ENCODE data around the gene OR6Q1. TPM values are rescaled to one million over a fixed set of nuclear protein-coding genes. Genes with fewer than 3 reads are reported as not detected.

OR6Q1 gene
- total and polyA plus RNA-seq, 2 experiments from 2014 or later, result not detected

- no peaks in the 10 kb centered on the region for H3K27me3 Mint-ChIP-seq (ENCODE audit: insufficient read depth, low read depth, poor library complexity)
- H3K27me3 ChIP-seq (ENCODE audit: insufficient read depth), result no peaks in the 10 kb centered on the region
- H3K9me2 ChIP-seq (ENCODE audit: insufficient read depth), result 0 out of 2 replicates have a peak, but pooled peaks cover 11% of the 10 kb centered on the region
- no peaks in the 10 kb centered on the region; the same call in 1 of the 2 replicates for H3K4me1 ChIP-seq (ENCODE audit: insufficient read depth)
- H3K9me3 Mint-ChIP-seq, result no peaks in the 10 kb centered on the region
- H4K20me1 ChIP-seq (replicated peaks; ENCODE audit: insufficient read depth), result no peaks in the 10 kb centered on the region
- H2AFZ ChIP-seq, result no peak overlapping the region
- no peak for TF ChIP-seq EZH2phosphoT487 (IDR thresholded peaks at IDR 0.05; ENCODE audit: unreplicated experiment)
- TF ChIP-seq ZNF114 (CRISPR knock-in tag; IDR thresholded peaks at IDR 0.05), result no peak
- TF ChIP-seq JUNB (IDR thresholded peaks at IDR 0.05; ENCODE audit: unreplicated experiment), result no peak
- no peak for TF ChIP-seq CREB1 (CRISPR knock-in tag; IDR thresholded peaks at IDR 0.05; ENCODE audit: low read depth)
- no peak for TF ChIP-seq STAT1 (IDR thresholded peaks at IDR 0.05; ENCODE audit: unreplicated experiment)
- TF ChIP-seq, protein P1, sequence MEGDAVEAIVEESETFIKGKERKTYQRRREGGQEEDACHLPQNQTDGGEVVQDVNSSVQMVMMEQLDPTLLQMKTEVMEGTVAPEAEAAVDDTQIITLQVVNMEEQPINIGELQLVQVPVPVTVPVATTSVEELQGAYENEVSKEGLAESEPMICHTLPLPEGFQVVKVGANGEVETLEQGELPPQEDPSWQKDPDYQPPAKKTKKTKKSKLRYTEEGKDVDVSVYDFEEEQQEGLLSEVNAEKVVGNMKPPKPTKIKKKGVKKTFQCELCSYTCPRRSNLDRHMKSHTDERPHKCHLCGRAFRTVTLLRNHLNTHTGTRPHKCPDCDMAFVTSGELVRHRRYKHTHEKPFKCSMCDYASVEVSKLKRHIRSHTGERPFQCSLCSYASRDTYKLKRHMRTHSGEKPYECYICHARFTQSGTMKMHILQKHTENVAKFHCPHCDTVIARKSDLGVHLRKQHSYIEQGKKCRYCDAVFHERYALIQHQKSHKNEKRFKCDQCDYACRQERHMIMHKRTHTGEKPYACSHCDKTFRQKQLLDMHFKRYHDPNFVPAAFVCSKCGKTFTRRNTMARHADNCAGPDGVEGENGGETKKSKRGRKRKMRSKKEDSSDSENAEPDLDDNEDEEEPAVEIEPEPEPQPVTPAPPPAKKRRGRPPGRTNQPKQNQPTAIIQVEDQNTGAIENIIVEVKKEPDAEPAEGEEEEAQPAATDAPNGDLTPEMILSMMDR (conservative IDR thresholded peaks at IDR 0.05; ENCODE audit: low read depth in 2 of 2), result no peak
- TF ChIP-seq POLR2AphosphoS5 (IDR thresholded peaks at IDR 0.05; ENCODE audit: low read depth), result no peak
- no peak for TF ChIP-seq EZH2 (IDR thresholded peaks at IDR 0.05; ENCODE audit: low read depth, unreplicated experiment)
- no peak for TF ChIP-seq ZNF331 (CRISPR knock-in tag; IDR thresholded peaks at IDR 0.05; ENCODE audit: low read depth)
- TF ChIP-seq, protein P2, sequence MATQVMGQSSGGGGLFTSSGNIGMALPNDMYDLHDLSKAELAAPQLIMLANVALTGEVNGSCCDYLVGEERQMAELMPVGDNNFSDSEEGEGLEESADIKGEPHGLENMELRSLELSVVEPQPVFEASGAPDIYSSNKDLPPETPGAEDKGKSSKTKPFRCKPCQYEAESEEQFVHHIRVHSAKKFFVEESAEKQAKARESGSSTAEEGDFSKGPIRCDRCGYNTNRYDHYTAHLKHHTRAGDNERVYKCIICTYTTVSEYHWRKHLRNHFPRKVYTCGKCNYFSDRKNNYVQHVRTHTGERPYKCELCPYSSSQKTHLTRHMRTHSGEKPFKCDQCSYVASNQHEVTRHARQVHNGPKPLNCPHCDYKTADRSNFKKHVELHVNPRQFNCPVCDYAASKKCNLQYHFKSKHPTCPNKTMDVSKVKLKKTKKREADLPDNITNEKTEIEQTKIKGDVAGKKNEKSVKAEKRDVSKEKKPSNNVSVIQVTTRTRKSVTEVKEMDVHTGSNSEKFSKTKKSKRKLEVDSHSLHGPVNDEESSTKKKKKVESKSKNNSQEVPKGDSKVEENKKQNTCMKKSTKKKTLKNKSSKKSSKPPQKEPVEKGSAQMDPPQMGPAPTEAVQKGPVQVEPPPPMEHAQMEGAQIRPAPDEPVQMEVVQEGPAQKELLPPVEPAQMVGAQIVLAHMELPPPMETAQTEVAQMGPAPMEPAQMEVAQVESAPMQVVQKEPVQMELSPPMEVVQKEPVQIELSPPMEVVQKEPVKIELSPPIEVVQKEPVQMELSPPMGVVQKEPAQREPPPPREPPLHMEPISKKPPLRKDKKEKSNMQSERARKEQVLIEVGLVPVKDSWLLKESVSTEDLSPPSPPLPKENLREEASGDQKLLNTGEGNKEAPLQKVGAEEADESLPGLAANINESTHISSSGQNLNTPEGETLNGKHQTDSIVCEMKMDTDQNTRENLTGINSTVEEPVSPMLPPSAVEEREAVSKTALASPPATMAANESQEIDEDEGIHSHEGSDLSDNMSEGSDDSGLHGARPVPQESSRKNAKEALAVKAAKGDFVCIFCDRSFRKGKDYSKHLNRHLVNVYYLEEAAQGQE (IDR thresholded peaks at IDR 0.05; ENCODE audit: unreplicated experiment), result no peak
- ATAC-seq (no peak), DNase-seq (ENCODE audit: low spot score) (no peak)
- H3K79me2 ChIP-seq (replicated peaks; ENCODE audit: insufficient read depth), result no peaks in the 10 kb centered on the region
- no peaks in the 10 kb centered on the region for H3F3A ChIP-seq (replicated peaks; ENCODE audit: low read depth)
- peaks cover 12% of the 10 kb centered on the region for H3K4me1 Mint-ChIP-seq
- H3K27ac Mint-ChIP-seq, result no peak overlapping the region
- H3K4me3 Mint-ChIP-seq, result no peak overlapping the region
- H3K36me3 Mint-ChIP-seq (ENCODE audit: low read depth), result no peaks in the 10 kb centered on the region
- no peak overlapping the region for H3K4me3 ChIP-seq
- no peak overlapping the region for H3K27ac ChIP-seq (ENCODE audit: low read depth)
- H3K36me3 ChIP-seq (ENCODE audit: insufficient read depth), result no peaks in the 10 kb centered on the region
- no peak overlapping the region for H3K4me2 ChIP-seq
Observed at GRCh38 chr11:58067685-58068084, 36.9 kb downstream of the OR6Q1 start.

- 0 out of 2 replicates have a peak, but pooled peaks cover 11% of the 10 kb centered on the region for H3K9me2 ChIP-seq (ENCODE audit: insufficient read depth)
- no peak overlapping the region for H3K27ac ChIP-seq (ENCODE audit: low read depth)
- Mint-ChIP-seq H3K27ac (no peak overlapping the region), H3K36me3 (ENCODE audit: low read depth) (no peaks in the 10 kb centered on the region), H3K4me3 (no peak overlapping the region), H3K9me3 (no peaks in the 10 kb centered on the region), H3K27me3 (ENCODE audit: insufficient read depth, low read depth, poor library complexity) (no peaks in the 10 kb centered on the region), H3K4me1 (peaks cover 12% of the 10 kb centered on the region)
- H3K4me1 ChIP-seq (ENCODE audit: insufficient read depth), result no peaks in the 10 kb centered on the region; the same call in 1 of the 2 replicates
- no peaks in the 10 kb centered on the region for H4K20me1 ChIP-seq (replicated peaks; ENCODE audit: insufficient read depth)
- DNase-seq (ENCODE audit: low spot score) (peak; percentile 43), ATAC-seq (peak; percentile 62)
- no peaks in the 10 kb centered on the region for H3K27me3 ChIP-seq (ENCODE audit: insufficient read depth)
- H3K4me3 ChIP-seq, result no peak overlapping the region
- H3F3A ChIP-seq (replicated peaks; ENCODE audit: low read depth), result no peaks in the 10 kb centered on the region
- no peak overlapping the region for H3K4me2 ChIP-seq
- H2AFZ ChIP-seq, result no peak overlapping the region
- H3K79me2 ChIP-seq (replicated peaks; ENCODE audit: insufficient read depth), result no peaks in the 10 kb centered on the region
- no peaks in the 10 kb centered on the region for H3K36me3 ChIP-seq (ENCODE audit: insufficient read depth)
- TF ChIP-seq ZNF114 (CRISPR knock-in tag; IDR thresholded peaks at IDR 0.05), result no peak
- TF ChIP-seq, protein P1 (conservative IDR thresholded peaks at IDR 0.05; ENCODE audit: low read depth in 2 of 2), result peak; percentile 34; a peak in 3 of 4 replicates
- no peak for TF ChIP-seq EZH2 (IDR thresholded peaks at IDR 0.05; ENCODE audit: low read depth, unreplicated experiment)
Observed at GRCh38 chr11:58068655-58069054, 37.9 kb downstream of the OR6Q1 start.

All from GM23338 (cell line).